Endothelial cell of umbilical vein (primary cell): ENCODE measurements around the gene FIBCD1. TPM values are rescaled to one million over a fixed set of nuclear protein-coding genes. Genes with fewer than 3 reads are reported as not detected.

Source experiments
- Bru-seq: library from RNA; stranded (reverse); fragments of 400-500 nt; gene quantifications from one replicate; lab custom pipeline; 2021; lab: Mats Ljungman, UMichigan
- BruChase-seq, 2 experiments: library from RNA; stranded (reverse); fragments of 400-500 nt; gene quantifications; one replicate each; lab custom pipeline; 2021; lab: Mats Ljungman, UMichigan
- BruUV-seq: library from RNA; stranded (reverse); fragments of 400-500 nt; replicated peaks from 2 replicates; lab custom pipeline; 2021; lab: Mats Ljungman, UMichigan
- CTCF ChIA-PET: fragments of 300-600, 350-600 bp; sonication (Branson Sonifier 250); formaldehyde crosslinking; loops from one replicate; lab custom pipeline; 2021; ENCODE audit warnings: antibody characterized with exemption, inconsistent platforms; lab: Charles Lee
- POLR2A ChIA-PET: fragments of 300-600, 350-600 bp; sonication (Branson Sonifier 250); formaldehyde crosslinking; loops from one replicate; lab custom pipeline; 2021; ENCODE audit warnings: antibody characterized with exemption, inconsistent platforms; lab: Charles Lee
- DNase-seq: peaks from one replicate; pipeline ENCODE4 v3.0.0-alpha.2; 2011; ENCODE audit warnings: low read depth, low spot score
- FAIRE-seq: peaks from 2 replicates; lab custom pipeline; 2011; peaks lifted over from hg19 to GRCh38; lab: Jason Lieb, UNC
- H2AFZ ChIP-seq: 2 replicates; pipeline ENCODE4 v1.6.0; 2012; ENCODE audit warnings: low read depth, low read length, control low read depth, inconsistent platforms
- H3K27ac ChIP-seq: 2 replicates; pipeline ENCODE4 v1.5.1; 2011; ENCODE audit warnings: low read depth, mild to moderate bottlenecking, control low read depth, low read length, moderate library complexity; ENCODE audit not compliant: insufficient read depth
- H3K27me3 ChIP-seq, 2 experiments: 2 replicates each; pipeline versions ENCODE4 v1.6.0 to v1.6.1; 2011; ENCODE audit warnings: low read length in 2 of 2, mixed read lengths in 1 of 2; ENCODE audit not compliant: control insufficient read depth in 2 of 2, insufficient read depth in 2 of 2
- H3K36me3 ChIP-seq, 2 experiments: 2 replicates in 1 of 2; 3 replicates in 1 of 2; pipeline ENCODE4 v1.5.1; 2011; ENCODE audit warnings: low read length in 2 of 2, mild to moderate bottlenecking in 1 of 2, moderate library complexity in 1 of 2; ENCODE audit not compliant: control insufficient read depth in 2 of 2, insufficient read depth in 2 of 2; ENCODE audit errors: extremely low read depth in 1 of 2
- H3K4me1 ChIP-seq: 3 replicates; pipeline ENCODE4 v1.5.1; 2011; ENCODE audit warnings: mild to moderate bottlenecking, low read length; ENCODE audit not compliant: control insufficient read depth, insufficient read depth; ENCODE audit errors: extremely low read depth
- H3K4me2 ChIP-seq: 2 replicates; pipeline ENCODE4 v1.6.1; 2011; ENCODE audit warnings: low read length, control low read depth, mixed read lengths; ENCODE audit not compliant: insufficient read depth
- H3K4me3 ChIP-seq, 3 experiments: fragments of 200-600 bp in 1 of 3; sonication (generic), shearing (Covaris generic) in 1 of 3; replicated peaks in 1 of 3; 2 replicates each; pipeline ENCODE4 v1.5.1; 2011 to 2016; ENCODE audit warnings: control low read depth in 3 of 3, low read length in 3 of 3, mild to moderate bottlenecking in 2 of 3, inconsistent platforms in 1 of 3, low read depth in 1 of 3, moderate library complexity in 1 of 3; ENCODE audit not compliant: insufficient read depth in 1 of 3
- H3K79me2 ChIP-seq: 2 replicates; pipeline ENCODE4 v1.6.0; 2012; ENCODE audit warnings: low read length, inconsistent platforms; ENCODE audit not compliant: control insufficient read depth, insufficient read depth
- H3K9ac ChIP-seq: replicated peaks from 2 replicates; pipeline ENCODE3; 2011; ENCODE audit warnings: low read length, control low read depth; ENCODE audit not compliant: insufficient read depth; ENCODE audit errors: extremely low read depth
- H3K9me1 ChIP-seq: replicated peaks from 3 replicates; pipeline ENCODE4 v1.6.0; 2011; ENCODE audit warnings: mild to moderate bottlenecking, low read length; ENCODE audit not compliant: control insufficient read depth, insufficient read depth; ENCODE audit errors: extremely low read depth
- H3K9me3 ChIP-seq: replicated peaks from 2 replicates; pipeline ENCODE4 v1.5.1; 2012; ENCODE audit warnings: low read length, inconsistent platforms; ENCODE audit not compliant: control insufficient read depth, insufficient read depth
- H4K20me1 ChIP-seq: replicated peaks from 2 replicates; pipeline ENCODE3; 2011; ENCODE audit warnings: mild to moderate bottlenecking, low read length; ENCODE audit not compliant: control insufficient read depth, insufficient read depth; ENCODE audit errors: extremely low read depth
- CTCF ChIP-seq, 2 donors: IDR thresholded peaks; 1 replicate in 1 of 2; 2 replicates in 1 of 2; pipeline ENCODE4 v1.5.1; 2011; ENCODE audit warnings: low read length in 2 of 2, mild to moderate bottlenecking in 2 of 2, moderate library complexity in 2 of 2, control low read depth in 1 of 2, inconsistent platforms in 1 of 2, low read depth in 1 of 2; ENCODE audit not compliant: insufficient read depth in 1 of 2; ENCODE audit errors: extremely low read depth in 1 of 2
- EZH2 ChIP-seq: IDR thresholded peaks from 2 replicates; pipeline ENCODE4 v1.6.1; 2012; ENCODE audit warnings: borderline replicate concordance, low read depth, mild to moderate bottlenecking, moderate library complexity, low read length, inconsistent platforms; ENCODE audit not compliant: severe bottlenecking
- FOS ChIP-seq: IDR thresholded peaks from 2 replicates; pipeline ENCODE4 v1.6.1; 2011; ENCODE audit warnings: mild to moderate bottlenecking, low read length, moderate library complexity, borderline replicate concordance; ENCODE audit not compliant: insufficient read depth
- POLR2AphosphoS5 ChIP-seq: IDR thresholded peaks from 2 replicates; pipeline ENCODE4 v1.6.1; 2012; ENCODE audit warnings: low read depth, mild to moderate bottlenecking, control low read depth, low read length, moderate library complexity; ENCODE audit not compliant: insufficient read depth
- dilution Hi-C: fragments of 300-500 bp; cut with MboI; formaldehyde crosslinking; loops from one replicate; pipeline ENCODE4 v1.15.0; 2019; ENCODE audit warnings: low sequenced_read_pairs; ENCODE audit not compliant: extremely low pct_ligation_motif_present
- intact Hi-C: fragments of 100-400 bp; cut with micrococcal nuclease; formaldehyde crosslinking; loops from one replicate; pipeline ENCODE4 v1.10.0; 2022
- long read RNA-seq: library from polyadenylated mRNA; stranded (forward); transcript quantifications from one replicate; pipeline ENCODE4 v2.0.0, GENCODE V29; 2021
- polyA minus RNA-seq, 3 experiments: library from RNA; depleted of rRNA, polyadenylated mRNA; stranded (reverse); fragments of >200 nt; gene quantifications; 1 replicate in 1 of 3; 2 replicates in 2 of 3; pipeline ENCODE4 v1.2.3, GENCODE V29; 2011
- polyA plus RNA-seq, 4 experiments: library from polyadenylated mRNA; depleted of rRNA in 3 of 4; stranded (reverse) in 3 of 4; unstranded in 1 of 4; fragments of >200 nt; gene quantifications; 2 replicates each; pipeline versions ENCODE4 v1.2.1 to v1.2.3, GENCODE V29; 2011 to 2012; ENCODE audit warnings: missing spikeins in 1 of 4
- total RNA-seq: library from RNA; stranded (reverse); gene quantifications from 2 replicates; pipeline ENCODE4 v1.2.3, GENCODE V29; 2021

FIBCD1 gene
- not detected in 2 replicates for total RNA-seq
- 0.14 and 0.29 TPM in 2 replicates for polyA plus RNA-seq
- 0.31 and 0.32 TPM in 2 replicates for polyA plus RNA-seq (2011; cell fraction: cytosol; rRNA removed)
- polyA plus RNA-seq (2011; cell fraction: nucleus; rRNA removed), result not detected in 2 replicates
- 0.29 and 0.44 TPM in 2 replicates for polyA plus RNA-seq (2012)
- polyA minus RNA-seq, result not detected in 2 replicates
- 14.6 TPM for polyA minus RNA-seq (2011; cell fraction: cytosol; rRNA and poly(A)+ RNA removed)
- not detected in 2 replicates for polyA minus RNA-seq (2011; cell fraction: nucleus; rRNA and poly(A)+ RNA removed)
- Bru-seq, nascent RNA, result percentile 3 among the genes with signal in this experiment
- percentile 3 among the genes with signal in this experiment for BruChase-seq, experiment 1, labeled RNA remaining after a 6-hour chase
- not detected for BruChase-seq, experiment 2, labeled RNA remaining after a 2-hour chase
- long read RNA-seq, partial matches to known transcripts, result 0 of 2 reads
- long read RNA-seq, other reads (novel, unspliced or antisense), result 1 of 2 reads

- ChIA-PET POLR2A (no interaction called here), CTCF (interaction anchor here (0.8 to 1.1 kb wide), 7 partner anchors 13 to 232 kb away, joined by 3 to 13 read pairs (median 3); no protein-coding TSS in a partner anchor)
- Histone ChIP-seq H3K27me3 (peaks cover 24 to 35% of the 10 kb centered on the region in 2 experiments), H2AFZ (peak within 1 kb of the TSS; percentile 47), H3K9me1 (no peaks in the 10 kb centered on the region), H3K36me3 (no peaks in the 10 kb centered on the region), H3K4me3 (peak within 1 kb of the TSS; percentile 26 to 69 (median 37)), H3K4me2 (peak within 1 kb of the TSS; percentile 30), H4K20me1 (no peaks in the 10 kb centered on the region), H3K4me1 (peaks cover 3% of the 10 kb centered on the region), H3K27ac (no peak within 1 kb of the TSS), H3K9me3 (no peaks in the 10 kb centered on the region), H3K79me2 (no peaks in the 10 kb centered on the region), H3K9ac (no peak within 1 kb of the TSS)
- FAIRE-seq (no peak), DNase-seq (peak; percentile 13)
- no TSS peak for BruUV-seq
- dilution Hi-C loops (no loop called here), intact Hi-C loops (loop anchor here (1.0 kb wide), 1 partner anchor 23 kb away; no protein-coding TSS in a partner anchor)
- no peak for TF ChIP-seq FOS
- peak; percentile 17 to 20 for TF ChIP-seq CTCF (IDR thresholded peaks at IDR 0.05; ENCODE audit: extremely low read depth in 1 of 2, insufficient read depth in 1 of 2, low read depth in 1 of 2, low read length in 2 of 2)
- peak; percentile 56 for TF ChIP-seq EZH2
- peak; percentile 13 for TF ChIP-seq POLR2AphosphoS5
These were observed at the start of gene FIBCD1 for GRCh38 chr9:130938652-130939404. Gene FIBCD1 (minus strand): TSS chr9:130939247. CDS start chr9:130938607, 640 bp downstream.
